T-helper 22 cell (primary cell): Measurements from ENCODE around the gene CRYBA2.

ENCODE experiments used
- DNase-seq: peaks from one replicate; pipeline ENCODE4 v3.0.0-alpha.2; 2020; ENCODE audit warnings: low read depth

Gene CRYBA2

DNA sequence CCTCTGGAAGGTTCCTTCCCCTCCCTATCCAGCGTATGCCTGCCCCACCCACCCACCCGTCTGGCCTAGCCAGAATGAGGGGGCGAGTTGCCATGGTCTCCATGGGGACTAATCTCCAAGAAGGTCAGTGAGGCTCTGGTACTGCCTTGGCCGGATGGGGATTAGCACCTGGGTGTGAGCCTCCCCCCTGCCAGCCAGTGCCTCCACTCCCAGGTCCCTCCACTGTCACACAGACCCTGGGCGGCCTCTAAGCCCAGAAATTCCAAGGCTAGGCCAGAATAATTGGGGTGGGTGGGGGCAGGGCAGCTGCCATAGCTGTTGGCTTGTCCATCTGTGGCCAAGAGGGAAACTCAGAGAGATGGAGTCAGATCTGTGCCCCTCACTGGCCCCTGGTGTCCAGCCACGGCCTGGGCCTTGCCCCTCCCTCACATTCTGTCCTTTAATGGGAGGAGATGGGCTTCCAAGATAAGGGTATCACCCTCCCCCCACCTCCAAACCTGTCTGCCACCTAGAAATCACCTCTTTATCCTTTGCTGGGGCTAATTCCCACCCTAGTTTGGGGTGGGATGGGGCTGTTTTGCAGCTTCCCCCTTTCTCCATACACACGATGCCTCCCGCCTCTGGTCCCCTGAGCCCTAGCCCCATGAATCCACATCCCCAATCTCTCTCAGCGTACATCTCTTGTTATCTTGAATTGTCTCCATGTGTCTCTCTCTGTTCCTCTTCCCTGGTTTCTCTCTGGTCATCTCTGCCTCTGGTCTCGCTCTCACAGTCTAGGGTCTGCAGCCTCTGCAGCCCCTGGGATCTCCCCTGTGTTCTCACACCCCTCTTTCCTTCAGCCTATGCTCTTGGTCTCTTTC is 6.0 kb upstream of the CRYBA2 start:
- DNase-seq = no peak

DNA sequence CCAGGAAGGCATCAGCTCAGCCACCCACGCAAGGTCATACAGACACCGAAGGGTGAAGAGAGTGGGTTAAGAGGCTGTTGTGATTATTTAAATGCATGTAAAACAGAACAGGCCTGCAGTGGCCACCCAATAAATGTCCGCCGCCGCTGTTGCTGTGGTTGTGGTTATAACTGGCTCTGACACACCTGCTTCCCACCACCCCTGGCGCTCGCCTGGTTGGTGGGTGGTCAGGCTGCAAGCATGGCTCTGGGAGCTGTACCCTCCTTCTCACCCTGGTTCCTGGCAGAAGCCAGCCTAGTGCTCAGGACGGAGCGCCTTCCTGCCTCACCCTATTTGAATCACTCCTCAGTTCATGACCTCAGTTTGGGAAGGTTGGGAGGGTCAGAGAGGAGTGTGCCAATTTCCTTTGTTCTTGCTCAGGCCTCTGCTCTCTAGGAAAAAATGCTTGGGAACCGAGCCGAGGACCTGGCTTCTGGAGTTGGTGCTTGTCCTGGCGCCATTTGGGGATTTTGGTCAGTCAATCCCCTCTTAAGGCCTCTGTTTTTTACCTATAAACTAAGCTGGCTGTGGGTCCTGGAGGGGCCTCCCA is 5.3 kb upstream of the CRYBA2 start:
- DNase-seq = no peak

DNA sequence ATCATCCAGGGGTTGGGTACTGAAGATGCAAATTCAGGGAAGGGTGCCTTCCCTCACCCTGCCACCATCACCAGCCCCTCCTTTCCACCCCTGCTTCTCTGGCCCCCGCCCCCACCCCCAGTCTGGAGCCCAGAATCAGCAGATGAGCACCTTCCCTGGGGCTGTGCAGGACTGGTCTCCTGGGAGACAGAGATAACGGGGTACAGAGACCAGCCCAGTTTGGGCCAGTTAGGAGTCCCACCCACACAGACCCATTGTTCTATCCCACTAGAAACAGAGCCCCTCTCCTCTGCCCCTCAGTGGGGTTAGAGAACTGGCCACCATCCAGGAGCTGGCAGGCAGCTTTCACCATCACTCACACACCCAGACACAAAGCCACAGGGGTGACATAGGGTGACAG is 4.5 kb upstream of the CRYBA2 start:
- no peak for DNase-seq

DNA sequence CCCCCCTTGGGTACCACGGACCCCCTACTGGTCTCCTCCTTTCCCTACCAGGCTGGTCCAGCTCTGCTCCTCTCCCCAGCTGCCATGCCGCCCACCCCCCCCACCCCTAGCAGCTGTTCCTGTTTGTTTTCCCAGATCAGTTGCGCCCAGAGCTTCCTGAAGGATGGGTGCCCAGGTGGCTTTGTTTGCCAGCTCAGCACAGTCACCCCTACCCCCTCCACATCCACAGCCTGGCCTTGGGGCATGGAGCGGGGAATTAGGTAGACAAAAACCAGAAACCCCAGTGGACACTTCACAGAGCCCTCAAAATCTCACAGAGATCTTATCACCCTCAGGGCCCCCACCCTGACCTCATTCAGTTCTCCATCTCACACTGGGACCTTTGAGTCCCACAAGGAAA is 3.7 kb upstream of the CRYBA2 start:
- no peak for DNase-seq

DNA sequence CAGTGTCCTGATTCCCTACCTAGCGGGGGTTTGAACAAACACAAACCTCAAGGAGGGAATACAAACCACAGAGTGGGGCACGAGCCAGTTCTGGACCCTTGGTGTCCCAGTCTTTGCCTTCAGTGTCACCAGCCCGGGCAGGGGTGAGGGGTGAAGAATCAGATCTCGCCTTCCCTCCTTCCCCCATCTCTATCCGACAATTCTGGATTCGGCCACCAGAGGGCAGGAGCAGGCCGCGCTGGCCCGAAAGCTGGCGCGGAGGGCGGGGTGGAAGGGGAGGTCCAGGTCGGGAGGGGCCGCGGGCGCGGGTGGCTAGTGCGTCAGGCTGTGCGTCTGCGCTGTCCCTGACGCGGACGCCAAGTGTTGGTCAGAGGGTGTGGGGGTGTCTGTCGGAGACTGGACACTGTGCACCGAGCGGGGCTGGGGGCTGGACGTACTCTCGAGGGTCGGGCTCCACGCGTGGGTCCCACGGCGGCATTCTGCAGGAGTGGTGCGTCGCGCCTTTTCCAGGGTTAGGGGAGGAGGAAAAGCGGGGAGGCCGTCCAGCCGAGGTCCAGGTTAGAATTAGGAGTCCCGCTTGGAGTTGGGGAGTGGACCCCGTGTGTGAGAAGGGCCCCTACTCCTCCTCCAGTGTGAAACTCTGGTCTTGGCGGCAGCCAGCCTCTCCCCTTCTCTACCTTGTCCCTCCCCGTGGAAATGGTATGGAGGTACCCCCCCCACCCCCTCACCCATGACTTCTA is 2.9 kb upstream of the CRYBA2 start:
- DNase-seq = peak; percentile 41

DNA sequence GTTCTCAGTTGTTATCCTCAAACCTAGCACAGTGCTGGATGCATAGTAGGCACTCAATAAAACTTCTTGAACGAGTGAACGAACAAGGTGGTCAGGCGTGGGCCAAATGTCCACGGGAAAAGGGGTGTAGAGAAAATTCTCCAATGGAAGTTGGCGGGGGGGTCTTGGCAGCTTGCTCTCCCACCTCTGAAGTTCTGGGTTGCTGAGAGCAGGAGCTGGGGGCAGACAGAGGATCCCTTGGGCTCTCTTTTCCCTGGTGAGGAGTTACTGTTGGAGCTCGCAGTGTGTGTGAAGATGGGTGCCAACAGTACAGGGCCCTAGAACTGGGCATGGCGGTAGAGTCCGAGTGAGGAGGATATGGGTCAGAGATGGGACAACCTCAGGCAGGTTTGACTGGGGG is 2.3 kb upstream of the CRYBA2 start:
- DNase-seq = no peak

DNA sequence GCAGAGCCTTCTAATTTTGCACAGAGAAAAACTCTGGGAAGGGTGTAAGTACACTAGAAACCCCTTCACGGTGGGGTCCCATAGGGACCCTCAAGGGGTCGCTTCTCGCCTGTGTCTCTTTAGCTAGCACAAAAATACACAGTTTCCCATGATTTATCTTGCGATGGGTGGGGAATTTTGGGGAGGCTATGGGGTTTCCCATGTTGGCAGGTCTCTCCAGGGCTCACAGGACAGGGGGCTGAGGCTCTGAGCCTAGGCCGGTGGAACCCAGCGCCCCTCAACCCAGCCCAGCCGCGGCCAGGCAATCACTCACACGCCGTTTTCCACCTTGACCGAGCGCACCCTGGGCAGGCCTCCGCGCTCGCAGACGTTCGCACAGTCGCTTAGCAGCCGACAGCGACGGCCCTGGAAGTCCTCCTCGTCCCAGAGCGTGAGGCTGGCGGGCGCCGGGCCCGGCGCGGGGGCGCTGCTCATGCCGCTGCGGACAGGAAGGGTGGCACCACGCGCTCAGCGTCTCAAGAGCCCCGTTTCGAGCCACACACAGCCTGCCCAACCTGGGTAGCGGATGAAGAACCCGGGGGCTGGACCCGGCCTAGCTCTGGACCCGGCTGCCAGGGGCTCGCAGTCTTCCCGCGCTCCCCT is 398 bp downstream of the CRYBA2 start:
- no peak for DNase-seq

DNA sequence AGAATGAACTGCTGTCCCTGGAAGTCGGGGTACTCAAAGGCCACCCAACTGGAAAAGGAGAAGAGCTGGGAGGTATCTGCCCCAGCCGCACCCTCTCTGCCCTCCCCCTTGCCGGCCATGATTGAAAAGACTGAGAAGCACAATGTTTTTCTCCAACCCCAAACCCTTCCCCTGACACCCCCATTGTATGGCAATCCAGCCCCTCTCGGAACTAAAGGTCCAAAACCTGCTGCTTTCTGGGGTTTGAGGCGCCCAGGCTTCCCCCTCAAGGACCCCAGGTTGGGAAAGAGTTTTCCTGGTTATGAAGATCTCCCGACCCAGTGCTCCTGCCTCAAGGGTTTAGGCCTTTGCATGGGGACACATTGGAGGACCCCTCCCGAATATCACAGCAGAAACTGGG is 1.0 kb downstream of the CRYBA2 start:
- no peak for DNase-seq

DNA sequence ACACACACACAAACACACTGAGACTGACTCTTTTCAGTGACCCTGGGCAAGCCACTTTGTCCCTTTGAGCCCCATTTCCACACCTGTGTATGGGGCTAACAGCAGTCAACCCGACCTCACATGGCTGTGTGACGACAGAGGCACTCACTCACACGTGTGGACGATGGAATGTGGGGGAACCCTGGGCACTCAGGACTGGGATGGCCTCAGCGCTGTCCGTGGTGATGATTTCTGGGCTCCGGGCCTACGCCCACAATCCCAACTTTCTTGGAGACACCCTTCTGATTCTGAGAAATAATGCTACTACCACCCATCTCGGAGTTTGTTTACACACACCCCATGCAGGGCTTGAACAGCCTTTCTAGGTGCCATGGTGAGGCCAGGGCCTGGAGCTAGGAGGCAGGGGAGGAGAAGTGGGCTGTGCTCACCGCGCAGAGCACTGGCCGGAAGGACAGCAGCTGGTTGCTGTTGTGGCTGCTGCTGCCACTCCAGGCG is 1.5 kb downstream of the CRYBA2 start:
- no peak for DNase-seq

DNA sequence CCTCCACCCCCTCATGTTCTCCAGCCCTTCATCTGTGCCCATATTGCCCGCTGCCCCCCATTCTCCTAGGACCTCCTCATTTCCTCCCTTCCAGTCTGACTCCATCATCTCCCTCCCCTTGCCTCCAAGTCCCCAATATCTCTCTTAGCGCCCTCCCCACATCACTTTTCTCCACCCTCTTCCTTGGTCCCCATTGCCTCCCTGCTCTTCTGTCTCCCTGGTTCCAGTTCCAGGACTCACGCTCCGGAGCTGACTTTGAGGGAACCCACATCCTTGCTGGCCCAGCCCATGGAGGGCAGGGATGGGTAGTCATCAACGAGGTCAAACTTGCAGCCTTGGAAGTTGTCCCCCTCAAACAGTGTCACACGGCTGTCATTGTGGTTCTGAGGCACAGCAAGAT is 2.6 kb downstream of the CRYBA2 start:
- no peak for DNase-seq

DNA sequence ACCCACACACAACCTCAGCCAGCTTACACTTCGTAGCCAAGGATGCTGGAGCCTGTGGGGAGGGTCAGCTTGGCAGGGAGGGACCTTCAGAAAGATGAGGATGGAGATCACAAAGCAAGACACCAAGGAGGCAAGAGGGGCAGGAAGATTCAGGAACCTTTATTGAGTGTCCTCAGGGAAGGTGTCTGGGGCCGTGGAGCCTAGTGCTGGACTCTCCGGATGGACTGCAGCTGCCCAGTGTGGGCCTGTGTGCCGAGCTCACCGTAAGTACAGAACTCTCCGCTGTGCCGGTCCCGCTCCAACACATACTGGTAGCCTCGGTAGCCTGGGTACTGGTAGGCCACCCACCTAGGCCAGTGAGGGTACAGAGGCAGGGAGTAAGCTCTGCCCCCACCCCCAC is 3.2 kb downstream of the CRYBA2 start:
- DNase-seq = no peak

DNA sequence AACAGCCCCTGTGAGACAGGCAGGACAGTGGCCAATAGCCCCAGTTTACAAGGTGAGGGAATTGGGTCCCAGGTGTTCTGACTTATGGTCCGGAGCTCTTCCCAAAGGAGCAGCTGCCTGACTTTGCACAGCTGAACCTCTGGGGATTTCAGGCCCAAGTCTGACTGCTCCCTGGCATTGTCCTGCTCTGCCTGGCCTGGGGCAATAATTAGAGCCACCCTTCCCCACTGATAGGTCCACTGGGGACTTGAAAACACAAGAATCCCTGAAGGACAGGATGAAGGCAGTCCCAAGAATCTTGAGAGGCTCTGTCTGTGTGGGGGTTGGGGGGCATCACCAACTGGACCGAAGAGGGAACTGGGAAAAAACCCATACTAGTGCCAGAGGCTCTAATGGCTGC is 4.6 kb downstream of the CRYBA2 start:
- no peak for DNase-seq

DNA sequence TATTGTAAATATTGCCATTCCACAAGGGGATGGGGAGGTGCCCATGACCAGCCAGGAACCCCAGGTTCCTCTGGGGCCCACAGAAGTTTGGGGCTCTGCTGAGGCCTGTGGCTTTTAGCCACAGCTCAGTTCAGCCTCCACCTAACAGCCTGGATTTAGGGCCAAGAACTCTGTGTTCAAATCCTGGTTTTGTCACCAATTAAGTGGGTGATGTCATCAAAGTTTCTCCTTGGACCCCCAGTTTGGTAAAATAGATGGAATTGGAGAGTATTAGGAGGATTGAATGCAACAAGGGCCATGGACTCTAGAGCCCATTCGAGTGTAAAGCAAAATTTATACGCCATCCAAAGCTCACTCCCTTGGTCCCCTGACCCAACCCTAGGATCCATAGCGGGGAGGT is 5.1 kb downstream of the CRYBA2 start:
- no peak for DNase-seq

DNA sequence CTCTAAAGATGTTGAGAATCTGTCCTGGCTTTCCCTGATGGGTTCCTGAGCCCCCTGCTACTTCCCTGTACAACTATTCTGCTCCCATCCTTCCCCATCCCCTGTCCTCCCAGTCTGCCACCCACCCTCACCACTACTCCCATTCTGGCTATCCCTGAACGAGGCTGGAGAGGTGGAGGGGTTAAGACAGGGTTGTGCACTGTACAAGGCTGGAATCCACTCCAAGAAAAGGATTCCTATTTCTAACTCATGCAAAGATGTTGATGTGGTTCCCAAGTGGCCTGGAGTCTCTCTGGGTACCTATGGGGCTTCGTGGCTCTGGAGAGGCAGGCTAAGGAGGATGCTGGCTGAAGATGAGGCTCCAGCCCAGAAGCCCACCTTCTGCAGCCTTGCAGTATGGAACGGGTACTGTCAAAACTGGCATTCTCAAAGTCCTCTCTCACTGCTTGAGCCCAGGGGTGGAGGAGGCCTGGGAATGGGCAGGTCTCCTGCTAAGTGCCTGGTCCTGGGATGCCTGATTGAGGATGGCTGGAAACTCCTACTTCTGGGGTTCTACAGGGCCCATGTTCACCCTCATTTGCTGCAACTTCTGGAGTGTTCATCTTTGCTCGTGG is 7.0 kb downstream of the CRYBA2 start:
- DNase-seq = no peak

DNA sequence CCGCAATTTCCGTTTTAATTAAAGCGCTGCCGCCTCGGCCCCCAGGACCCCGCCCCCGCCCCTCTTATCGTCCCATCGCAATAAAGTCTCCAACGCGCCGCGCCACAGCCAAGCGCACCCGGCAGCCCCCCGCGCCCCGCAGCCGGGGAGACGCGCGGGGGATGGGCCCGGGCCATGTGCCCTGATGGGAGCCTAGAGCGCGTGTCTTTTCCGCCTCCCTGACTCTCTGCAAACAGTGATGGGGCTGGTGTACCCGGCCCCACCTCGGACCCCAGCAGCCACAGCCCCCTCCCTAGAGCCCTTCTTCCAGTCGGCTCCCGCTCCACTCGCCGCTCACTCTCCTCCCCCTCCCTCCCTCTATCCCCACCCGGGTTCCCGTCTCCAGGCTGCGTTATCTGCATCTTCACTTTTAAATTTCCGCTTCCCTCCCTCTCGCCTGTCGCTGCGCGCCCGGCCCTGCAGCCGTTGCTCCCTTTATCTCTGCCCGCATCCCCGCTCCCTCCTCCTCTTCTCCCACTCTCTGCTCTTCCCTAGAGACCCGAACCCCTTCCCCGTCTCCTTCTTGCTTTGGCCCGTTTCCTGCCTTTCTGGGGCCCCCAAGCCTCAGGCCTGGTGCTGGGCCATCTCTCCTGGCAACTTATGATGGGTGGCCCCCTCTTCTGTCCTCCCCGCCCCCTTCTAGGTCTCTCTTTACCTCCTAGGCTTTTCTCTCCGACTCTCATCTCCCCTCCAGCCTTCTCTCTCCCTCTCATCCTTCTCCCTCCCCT is 7.7 kb downstream of the CRYBA2 start:
- no peak for DNase-seq

DNA sequence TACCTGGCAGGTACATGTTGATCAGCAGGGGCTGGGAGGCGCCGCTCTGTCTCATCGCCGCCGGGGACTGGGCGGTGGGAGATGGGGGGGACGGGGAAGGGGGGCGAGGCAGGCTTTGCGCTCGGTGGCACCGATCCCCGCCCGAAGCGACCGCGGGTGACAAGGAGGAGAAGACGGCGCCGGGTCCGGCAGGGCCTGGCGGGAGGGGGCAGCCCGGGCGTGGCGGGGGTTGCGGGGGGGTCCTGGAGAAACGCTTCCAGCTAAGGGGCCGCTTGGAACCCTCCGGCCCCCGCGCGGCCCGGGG is 8.2 kb downstream of the CRYBA2 start, which contains the start of gene FEV:
Gene FEV, minus strand, starts transcription at position 164 of the 304 bp plus-strand sequence. Its CDS starts 109 bp downstream, at position 55.
- DNase-seq = no peak

DNA sequence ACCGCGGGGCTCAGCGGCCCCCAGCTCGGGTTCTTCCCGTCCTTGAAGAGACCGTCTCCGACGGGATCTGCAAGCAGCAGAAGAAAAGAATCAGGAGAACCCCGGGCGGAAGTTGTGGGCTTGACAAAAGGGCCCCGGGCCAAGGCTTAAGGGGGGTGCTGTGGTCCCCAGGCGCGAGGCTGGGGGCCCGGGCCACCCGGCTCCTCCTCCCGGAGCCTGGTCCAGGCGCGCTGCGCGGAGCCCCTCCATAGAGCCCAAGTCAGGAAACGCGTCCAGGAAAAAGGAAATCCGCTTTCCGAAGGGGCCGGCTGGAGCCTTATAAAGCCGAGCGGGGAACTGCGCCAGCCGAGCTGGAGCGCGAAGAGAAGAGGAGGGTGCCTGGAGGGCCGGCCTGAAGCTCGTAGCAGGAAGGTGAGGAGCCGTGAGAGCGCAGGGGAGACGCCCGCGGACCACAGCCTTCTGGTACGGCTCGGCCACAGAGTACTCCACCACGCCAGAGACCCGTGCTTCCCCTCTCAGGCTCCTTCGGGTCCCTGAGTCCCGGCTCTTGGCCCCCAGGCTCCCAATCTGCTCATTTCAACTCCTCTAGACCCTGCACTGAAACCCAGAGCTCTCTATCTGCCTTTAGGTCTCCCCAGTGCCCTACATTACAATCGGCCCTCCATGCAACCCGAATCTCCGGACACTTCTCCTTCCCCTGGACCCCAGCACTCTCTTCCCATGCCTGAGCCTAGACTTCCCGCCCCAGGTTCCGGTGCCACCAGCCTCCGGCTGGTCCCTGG is 8.8 kb downstream of the CRYBA2 start:
- DNase-seq = no peak

DNA sequence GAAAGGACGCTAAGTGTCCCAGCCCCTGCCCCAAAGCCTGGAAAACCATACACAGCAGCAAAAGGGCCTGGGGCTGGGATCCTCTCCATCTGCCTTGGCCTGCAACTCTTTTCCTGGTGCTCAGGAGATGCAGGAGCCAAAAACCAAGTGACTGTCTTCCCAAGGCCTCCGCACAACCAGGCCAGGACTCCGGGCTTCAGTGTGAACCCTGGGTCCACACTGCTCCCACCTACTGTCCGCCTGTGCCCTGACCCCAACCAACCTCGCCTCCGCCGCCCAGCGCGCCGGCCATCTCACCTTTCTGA is 9.3 kb downstream of the CRYBA2 start:
- DNase-seq = no peak

DNA sequence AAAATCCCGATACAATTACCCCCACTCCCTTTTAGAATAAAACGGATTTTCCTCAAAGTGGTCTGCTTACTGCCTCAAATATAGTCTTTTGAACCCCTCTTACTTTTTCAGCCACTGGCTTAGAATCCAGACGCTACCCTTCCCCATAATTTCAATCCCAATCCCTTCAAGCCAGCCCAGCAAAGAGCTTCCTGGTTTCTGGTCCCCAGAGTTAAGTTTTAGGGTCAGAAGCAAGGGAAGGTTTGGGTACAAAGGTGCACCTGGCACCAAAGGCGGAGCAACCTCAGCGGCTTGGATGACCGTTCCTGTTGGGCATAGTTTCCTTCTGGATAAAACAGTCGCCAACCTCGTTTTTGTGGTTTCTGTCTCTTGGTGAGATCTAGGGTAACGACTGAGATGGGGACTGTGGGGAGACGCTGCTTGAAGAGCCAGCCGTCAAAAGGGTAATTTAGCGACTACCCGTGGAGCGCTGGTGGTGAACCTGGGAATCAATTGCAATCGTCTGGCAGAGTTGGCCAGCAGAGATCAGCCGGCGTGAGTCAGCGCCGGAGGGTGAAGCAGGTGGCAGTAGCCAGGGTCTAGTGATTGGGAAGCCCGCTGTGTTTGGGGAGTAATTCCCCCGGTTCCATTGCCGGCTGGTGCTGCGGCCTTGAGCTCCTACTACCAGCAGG is 9.8 kb downstream of the CRYBA2 start:
- no peak for DNase-seq

DNA sequence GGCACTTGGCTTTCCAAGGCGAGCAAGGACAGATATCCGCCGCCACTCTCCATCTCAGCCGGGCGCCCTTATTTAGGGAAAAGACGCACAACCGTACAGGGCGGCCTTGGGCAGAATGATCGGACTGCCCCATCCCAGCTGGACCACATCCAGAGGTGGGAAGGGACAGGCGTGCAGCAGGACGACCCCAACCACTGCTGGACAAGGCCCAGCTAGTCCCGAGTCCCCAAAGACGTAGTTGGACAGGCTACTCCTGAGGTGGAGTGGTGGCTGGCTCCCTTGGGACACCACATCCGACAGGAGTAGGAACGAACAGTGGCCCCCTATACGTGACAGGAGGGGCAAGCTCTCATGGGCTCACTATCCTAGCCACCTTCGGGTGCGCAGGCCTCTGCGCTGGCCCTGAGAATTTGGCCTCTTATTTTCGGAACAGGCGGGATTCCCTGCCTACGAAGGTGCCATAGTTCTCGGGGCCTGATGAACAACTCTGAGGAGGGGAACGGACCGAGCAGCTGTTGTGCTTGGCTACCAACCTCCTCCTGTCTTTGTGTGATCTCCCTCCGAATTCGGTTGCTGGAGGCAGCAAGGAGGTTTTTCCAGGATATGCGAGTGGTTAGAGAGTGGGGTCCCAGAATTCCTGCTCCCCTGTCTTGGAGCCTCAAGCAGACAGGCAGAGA is 10.5 kb downstream of the CRYBA2 start:
- no peak for DNase-seq
